Measurements from ENCODE around the gene STK16.
A peak's percentile ranks its signal among the peaks of the same experiment; 100 is the strongest.
"Not testable (repeated sequence)": the region's sequence is repeated elsewhere in the genome, so short reads cannot be mapped to it uniquely, and the experiment has no call there.

Gene STK16

DNA sequence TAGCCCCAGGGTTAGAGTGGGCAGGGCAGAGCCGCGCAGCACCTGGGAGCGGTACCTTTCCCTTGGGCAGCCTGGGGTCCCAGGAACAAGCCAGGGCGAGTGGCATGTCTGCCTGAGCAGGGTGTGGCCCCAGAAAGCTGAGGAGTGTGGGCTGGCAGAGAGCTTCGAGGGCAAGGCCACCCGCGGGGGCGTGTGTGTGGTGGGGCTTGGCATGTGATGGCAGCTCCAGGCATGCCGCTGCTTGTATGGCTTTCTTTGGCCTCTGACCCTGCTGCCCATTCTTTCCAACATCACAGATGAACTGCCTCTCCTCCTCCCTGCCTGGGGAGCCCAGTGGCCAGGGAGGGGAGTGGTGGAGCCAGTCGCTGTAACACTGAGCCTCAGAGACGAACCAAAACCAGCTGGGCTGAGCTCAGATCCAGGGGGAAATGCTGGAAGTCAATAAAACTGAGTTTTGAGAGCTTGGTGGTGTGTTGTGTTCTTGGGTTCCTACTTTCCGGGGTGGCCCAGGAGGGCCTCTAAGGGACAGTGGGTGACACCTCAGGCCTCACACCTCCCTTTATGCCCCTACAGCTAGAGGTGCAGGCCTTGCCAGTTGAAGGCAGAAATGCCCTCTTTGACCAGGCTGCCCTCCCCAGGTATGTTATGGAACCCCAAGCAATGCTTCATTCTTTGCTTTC is 41.3 kb downstream of the STK16 start:
- peaks cover 9% of the 10 kb centered on the region for H3K36me3 ChIP-seq (replicated peaks)

DNA sequence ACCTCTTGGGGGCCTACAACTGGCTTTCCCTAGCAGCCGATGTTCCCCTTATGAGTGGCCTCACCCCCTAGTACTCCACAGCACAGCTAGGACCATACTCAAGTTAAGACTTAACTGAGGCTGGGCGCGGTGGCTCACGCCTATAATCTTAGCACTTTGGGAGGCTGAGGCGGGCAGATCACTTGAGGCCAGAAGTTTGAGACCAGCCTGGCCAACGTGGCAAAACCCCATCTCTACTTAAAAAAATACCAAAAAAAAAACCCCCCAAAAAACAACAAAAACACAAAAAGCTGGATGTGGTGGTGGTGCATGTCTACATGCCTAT is 41.8 kb downstream of the STK16 start:
- H3K4me3 ChIP-seq; H3K36me3 ChIP-seq (replicated peaks); in situ Hi-C loops (cut with MboI; ENCODE audit: low sequenced_read_pairs); H3K4me1 ChIP-seq; H3K9me3 ChIP-seq; DNase-seq (ENCODE audit: low spot score in 2 of 2); H3K27me3 ChIP-seq (ENCODE audit: low read depth): not testable (repeated sequence)

More for the DNA sequence above, 41.3 kb downstream of the STK16 start:
- Histone ChIP-seq H3K4me1 (no peaks in the 10 kb centered on the region), H3K9me3 (no peaks in the 10 kb centered on the region), H3K4me3 (no peak overlapping the region), H3K27me3 (ENCODE audit: low read depth) (no peaks in the 10 kb centered on the region)
- DNase-seq (ENCODE audit: low spot score in 2 of 2) = no peak
- in situ Hi-C loops (cut with MboI; ENCODE audit: low sequenced_read_pairs) = no loop called here

DNA sequence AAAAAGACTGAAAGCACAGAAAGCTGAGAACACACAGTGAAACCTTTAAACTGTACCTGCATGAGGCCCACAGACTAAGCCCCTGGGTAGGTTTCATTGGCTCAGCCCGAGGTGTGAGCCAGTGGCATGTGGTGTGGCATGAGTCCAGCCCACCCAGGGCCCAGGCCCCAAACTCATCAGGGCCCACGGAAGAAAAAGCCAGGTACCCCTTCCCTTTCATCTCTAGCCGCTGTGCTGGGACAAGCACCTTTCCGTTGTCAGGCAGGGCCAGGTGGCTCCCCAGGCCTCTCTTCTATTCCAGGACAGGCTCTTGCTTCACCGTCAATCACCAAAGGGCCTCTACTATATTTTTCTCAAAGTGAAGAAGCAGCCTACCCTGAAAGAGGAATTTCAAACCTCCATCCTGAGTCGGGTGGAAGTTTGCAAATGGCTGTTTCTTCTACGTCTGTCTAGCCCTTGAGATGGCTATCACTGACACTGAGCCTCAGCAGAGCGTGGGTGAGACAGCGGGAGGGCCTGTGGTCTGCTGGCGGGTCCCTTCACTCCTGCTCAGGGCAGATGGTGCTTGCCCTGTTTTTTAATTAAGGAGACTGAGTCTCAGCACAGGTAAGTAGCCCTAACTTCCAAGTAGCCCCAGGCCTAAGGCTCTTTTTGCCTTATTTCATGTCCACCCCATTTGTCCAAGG is 42.4 kb downstream of the STK16 start:
- in situ Hi-C loops (cut with MboI; ENCODE audit: low sequenced_read_pairs) = no loop called here
- no peak for DNase-seq (ENCODE audit: low spot score in 2 of 2)
- no peaks in the 10 kb centered on the region for H3K9me3 ChIP-seq
- H3K27me3 ChIP-seq (ENCODE audit: low read depth) = no peaks in the 10 kb centered on the region
- no peaks in the 10 kb centered on the region for H3K4me1 ChIP-seq
- no peak overlapping the region for H3K4me3 ChIP-seq
- H3K36me3 ChIP-seq (replicated peaks) = peaks cover 9% of the 10 kb centered on the region

DNA sequence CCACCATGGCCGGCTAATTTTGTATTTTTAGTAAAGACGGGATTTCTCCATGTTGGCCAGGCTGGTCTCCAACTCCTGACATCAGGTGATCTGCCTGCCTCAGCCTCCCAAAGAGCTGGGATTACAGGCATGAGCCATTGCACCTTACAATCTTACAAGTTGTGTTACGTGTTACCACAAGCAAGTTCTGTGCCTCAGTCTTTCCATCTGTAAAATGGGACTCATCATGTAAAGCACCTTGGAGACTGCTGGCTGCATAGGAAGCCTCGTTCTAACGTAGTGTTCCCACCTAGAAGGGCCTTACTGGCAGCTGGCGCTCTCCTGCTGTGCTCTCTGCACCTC is 43.9 kb downstream of the STK16 start:
- Histone ChIP-seq H3K27me3 (ENCODE audit: low read depth) (no peaks in the 10 kb centered on the region), H3K36me3 (replicated peaks) (peaks cover 9% of the 10 kb centered on the region), H3K4me1 (no peaks in the 10 kb centered on the region; the same call in 1 of the 2 replicates), H3K9me3 (no peaks in the 10 kb centered on the region; the same call in 1 of the 2 replicates), H3K4me3 (no peak overlapping the region)
- DNase-seq (ENCODE audit: low spot score in 2 of 2) = no peak
- in situ Hi-C loops (cut with MboI; ENCODE audit: low sequenced_read_pairs) = no loop called here

DNA sequence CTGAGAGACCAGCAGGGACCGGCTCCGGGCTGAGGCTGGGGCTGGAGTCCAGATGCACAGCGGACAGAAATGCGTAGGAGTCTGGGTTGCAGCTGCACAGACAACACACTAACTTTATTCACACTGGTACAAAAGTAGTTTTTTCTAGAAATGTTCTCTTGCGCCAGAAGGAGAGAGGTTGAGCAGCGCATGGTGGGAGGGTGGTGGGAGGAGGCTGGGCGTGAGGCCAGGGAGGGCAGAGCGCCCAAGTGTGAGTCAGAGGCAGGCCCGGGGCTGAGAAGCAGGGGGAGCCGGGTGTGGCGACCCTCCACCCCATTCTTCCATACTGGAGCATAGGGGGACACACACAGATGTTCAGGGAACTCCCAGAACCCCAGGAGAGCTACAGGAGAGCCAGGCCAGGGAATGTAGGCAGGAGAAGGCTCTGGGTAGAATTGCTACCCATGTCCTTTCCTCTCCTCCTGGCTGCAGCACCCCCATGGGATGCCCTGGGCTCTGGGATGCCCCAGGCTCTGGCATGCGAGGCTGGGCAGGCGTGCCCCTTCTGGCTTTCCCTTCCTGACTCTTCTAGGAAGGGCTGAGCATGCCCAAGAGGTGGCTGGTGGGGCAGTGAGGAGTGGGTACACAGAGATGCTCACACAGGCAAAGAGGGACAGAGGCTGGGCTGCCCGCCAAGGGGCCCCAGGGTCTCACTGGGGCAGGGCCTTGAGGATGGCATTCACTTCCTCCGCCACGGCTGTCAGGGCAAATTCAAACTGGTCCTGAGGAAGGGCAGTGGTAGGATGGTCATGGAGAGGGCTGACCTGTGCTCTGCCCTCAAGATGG is 44.5 kb downstream of the STK16 start:
- DNase-seq (ENCODE audit: low spot score in 2 of 2) = no peak
- Histone ChIP-seq H3K9me3 (no peaks in the 10 kb centered on the region; the same call in 1 of the 2 replicates), H3K36me3 (replicated peaks) (peaks cover 4% of the 10 kb centered on the region), H3K4me1 (peaks cover 5% of the 10 kb centered on the region), H3K4me3 (no peak overlapping the region), H3K27me3 (ENCODE audit: low read depth) (no peaks in the 10 kb centered on the region)
- in situ Hi-C loops (cut with MboI; ENCODE audit: low sequenced_read_pairs) = no loop called here

DNA sequence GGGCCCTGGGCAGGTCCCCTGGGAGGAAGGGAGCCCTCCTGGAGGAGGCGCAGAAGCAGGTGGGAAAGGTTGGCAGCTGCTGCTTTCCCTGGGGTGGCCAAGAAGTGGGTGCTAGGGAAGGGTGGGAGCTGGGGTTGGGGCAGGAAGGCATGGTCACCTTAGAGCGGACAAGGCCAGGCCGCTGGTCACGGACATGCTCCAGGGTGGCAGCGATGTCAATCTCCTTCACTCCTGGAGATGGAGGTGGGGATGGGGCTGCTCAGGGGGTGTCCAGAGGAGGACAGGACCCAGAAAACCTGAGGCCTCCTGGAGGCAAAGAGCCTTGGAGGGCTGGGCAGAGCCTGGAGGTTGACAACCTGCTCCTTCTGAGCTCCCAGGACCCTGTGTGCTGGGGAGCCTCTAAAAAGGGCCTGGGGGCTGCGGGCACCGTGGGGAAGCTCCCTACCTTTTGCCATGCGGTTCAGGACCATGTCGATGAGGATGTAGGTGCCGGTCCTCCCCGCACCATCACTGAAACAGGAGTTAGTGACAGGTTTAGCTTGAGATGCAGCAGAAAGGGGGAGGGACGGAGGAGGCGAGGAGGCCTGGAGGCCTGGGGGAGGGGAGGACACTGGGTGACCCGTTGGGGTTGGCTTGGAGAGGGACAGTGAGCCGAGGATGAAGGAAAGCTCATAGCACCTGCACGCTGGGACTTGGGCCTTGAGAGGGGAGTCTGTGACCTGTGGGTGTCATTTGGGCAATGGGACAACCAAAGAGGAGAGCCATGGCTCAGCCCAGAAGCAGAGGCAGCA is 45.3 kb downstream of the STK16 start:
- H3K36me3 ChIP-seq (replicated peaks) = no peaks in the 10 kb centered on the region
- H3K27me3 ChIP-seq (ENCODE audit: low read depth) = no peaks in the 10 kb centered on the region
- in situ Hi-C loops (cut with MboI; ENCODE audit: low sequenced_read_pairs) = no loop called here
- H3K4me3 ChIP-seq = no peak overlapping the region
- no peaks in the 10 kb centered on the region; the same call in 1 of the 2 replicates for H3K9me3 ChIP-seq
- peaks cover 7% of the 10 kb centered on the region for H3K4me1 ChIP-seq
- no peak for DNase-seq (ENCODE audit: low spot score in 2 of 2)

DNA sequence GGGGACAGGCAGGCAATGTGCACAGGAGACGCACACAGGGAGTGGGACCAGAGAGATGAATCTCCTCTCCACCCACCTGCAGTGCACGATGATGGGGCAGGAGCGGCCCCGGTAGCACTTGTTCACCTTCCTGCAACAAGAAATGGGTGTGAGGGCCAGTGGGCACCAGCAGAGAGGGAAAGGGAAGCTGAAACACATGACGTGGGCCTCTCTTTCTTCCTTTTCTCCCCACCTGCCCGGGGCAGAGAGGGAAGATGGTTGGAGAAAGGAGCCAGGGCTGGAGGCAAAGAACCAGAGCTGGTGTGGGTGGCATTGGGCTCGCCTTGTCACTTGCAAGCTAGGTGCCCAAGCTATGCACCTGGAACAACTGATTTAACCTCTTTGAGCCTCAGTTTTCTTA is 46.1 kb downstream of the STK16 start:
- Histone ChIP-seq H3K27me3 (ENCODE audit: low read depth) (no peaks in the 10 kb centered on the region), H3K4me1 (peaks cover 7% of the 10 kb centered on the region), H3K36me3 (replicated peaks) (no peaks in the 10 kb centered on the region), H3K9me3 (peaks cover 2% of the 10 kb centered on the region; the same call in 1 of the 2 replicates), H3K4me3 (no peak overlapping the region)
- in situ Hi-C loops (cut with MboI; ENCODE audit: low sequenced_read_pairs) = no loop called here
- no peak for DNase-seq (ENCODE audit: low spot score in 2 of 2)

DNA sequence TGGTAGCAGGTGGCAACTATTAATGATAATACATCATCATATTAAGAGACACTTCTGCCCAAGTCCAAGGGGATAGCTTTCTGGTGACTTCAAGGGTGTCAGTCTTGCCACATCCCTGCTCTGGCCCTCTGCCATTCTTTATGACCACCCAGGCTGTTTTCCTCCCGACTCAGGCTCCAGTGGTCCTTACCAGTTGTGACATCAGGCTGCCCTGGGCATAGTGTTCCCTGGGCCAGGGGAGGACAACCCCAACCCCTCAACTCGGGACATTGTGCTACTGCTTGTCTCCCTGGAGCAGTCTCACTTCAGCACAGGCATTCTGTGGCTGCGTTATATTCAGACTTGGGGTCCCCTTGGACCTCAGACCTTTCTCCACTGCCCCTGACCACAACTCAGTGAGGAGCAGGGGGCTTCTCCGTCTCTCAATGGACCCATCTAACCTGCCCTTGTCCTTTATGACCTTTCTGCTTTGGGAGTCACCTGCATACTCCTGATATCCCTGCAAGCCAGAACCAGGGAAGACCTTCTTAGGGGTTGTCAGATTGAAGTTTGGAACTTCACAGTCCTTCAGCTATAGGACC is 46.7 kb downstream of the STK16 start:
- Histone ChIP-seq H3K36me3 (replicated peaks) (no peaks in the 10 kb centered on the region), H3K27me3 (ENCODE audit: low read depth) (no peaks in the 10 kb centered on the region), H3K4me3 (no peak overlapping the region), H3K9me3 (peaks cover 2% of the 10 kb centered on the region; the same call in 1 of the 2 replicates), H3K4me1 (peaks cover 7% of the 10 kb centered on the region)
- in situ Hi-C loops (cut with MboI; ENCODE audit: low sequenced_read_pairs) = no loop called here
- no peak for DNase-seq (ENCODE audit: low spot score in 2 of 2)

DNA sequence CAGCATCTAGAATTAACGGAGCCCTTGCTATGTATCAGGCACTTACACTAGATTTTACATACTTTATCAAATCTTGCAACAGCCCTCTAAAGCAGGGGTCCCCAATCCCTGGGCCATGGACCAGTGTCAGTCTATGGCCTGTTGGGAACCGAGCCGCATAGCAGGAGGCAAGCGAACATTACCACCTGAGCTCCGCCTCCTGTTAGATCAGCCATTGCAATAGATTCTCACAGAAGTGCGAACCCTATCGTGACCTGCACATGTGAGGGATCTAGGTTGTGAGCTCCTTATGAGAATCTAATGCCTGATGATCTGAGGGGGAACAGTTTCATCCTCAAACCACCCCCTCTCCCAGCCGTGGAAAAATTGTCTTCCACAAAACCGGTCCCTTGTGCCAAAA is 47.3 kb downstream of the STK16 start:
- peaks cover 7% of the 10 kb centered on the region for H3K4me1 ChIP-seq
- H3K9me3 ChIP-seq = peaks cover 2% of the 10 kb centered on the region; the same call in 1 of the 2 replicates
- DNase-seq (ENCODE audit: low spot score in 2 of 2) = no peak
- no peak overlapping the region for H3K4me3 ChIP-seq
- no peaks in the 10 kb centered on the region for H3K27me3 ChIP-seq (ENCODE audit: low read depth)
- no peaks in the 10 kb centered on the region for H3K36me3 ChIP-seq (replicated peaks)
- in situ Hi-C loops (cut with MboI; ENCODE audit: low sequenced_read_pairs) = no loop called here

DNA sequence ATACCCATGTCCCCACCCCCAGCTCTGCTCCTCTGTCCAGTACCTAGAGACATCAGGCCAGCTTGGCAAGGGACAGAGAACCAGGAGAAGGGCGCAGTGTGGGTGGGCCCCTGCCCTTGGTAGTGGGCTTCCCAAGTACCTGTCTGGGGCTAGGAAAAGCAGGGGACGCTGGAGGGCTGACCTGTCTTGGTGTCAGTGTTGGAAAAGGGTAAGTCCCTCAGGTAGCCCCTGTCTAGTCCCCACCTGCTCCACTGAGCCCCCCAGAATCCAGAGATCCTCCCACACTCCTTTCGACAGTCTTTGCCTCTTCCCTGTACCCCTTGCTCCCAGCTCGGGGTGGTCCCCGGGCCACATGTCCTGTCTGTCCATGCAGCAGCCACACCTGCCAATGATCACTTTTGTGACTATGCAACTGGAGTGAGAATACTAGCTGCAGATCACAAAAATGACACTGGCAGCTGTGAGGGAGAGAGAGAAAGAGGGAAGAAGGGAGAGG is 48.5 kb downstream of the STK16 start:
- peaks cover 2% of the 10 kb centered on the region; the same call in 1 of the 2 replicates for H3K9me3 ChIP-seq
- H3K4me1 ChIP-seq = peaks cover 7% of the 10 kb centered on the region
- DNase-seq (ENCODE audit: low spot score in 2 of 2) = no peak
- in situ Hi-C loops (cut with MboI; ENCODE audit: low sequenced_read_pairs) = no loop called here
- no peak overlapping the region for H3K4me3 ChIP-seq
- H3K27me3 ChIP-seq (ENCODE audit: low read depth) = peaks cover under 1% of the 10 kb centered on the region; the same call in 1 of the 2 replicates
- H3K36me3 ChIP-seq (replicated peaks) = no peaks in the 10 kb centered on the region

DNA sequence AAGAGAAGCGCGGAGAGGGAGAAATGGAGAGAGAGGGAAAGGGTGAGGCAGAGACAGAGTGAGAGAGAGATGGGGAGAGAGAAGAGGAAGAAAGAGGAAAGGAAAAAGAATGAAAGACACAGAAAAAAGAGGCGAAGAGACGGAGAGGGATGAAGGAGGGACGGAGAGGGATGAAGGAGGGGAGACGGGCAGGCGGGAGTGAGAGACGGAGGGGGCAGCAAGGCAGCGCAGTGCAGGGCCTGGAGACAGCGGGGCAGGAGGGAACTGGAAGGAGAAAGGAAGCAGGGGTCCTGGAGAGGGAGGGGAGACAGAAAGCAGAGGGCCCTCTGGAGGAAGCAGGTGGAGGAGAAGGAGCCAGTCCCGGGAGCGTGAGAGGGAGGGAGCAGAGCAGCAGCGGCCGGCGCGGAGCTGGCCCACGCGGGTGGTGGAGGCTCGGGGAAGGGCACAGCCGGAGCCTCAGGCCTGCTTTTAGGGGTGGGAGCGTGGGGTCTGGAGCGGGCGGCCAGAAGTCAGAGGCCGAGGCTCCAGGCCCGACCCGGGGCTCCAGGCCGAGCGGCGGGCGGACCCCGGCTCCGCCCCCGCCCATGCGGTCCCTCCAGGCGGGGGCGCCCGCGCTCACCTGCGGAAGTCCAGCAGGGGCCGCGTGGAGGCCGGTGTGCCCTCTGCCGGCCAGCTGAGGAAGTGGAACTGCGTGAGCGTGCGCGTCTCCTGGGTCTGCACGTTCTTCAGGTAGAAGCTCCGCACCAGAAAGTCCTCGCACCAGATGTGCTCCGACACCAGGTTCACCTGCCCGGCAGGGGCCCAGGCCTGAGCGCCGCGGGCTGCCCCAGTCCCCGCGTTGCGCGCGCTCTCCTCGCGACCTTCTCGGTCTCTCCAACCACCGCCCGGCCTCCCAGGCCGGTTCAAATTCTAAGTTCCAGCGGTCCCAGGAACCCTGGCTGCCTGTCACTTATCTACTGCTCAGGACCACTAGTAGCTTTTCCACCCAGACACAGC is 49.4 kb downstream of the STK16 start:
- Histone ChIP-seq H3K27me3 (ENCODE audit: low read depth) (peaks cover 8% of the 10 kb centered on the region; the same call in 1 of the 2 replicates), H3K4me1 (peaks cover 7% of the 10 kb centered on the region), H3K36me3 (replicated peaks) (no peaks in the 10 kb centered on the region), H3K9me3 (peaks cover 2% of the 10 kb centered on the region; the same call in 1 of the 2 replicates), H3K4me3 (peak overlapping the region; percentile 36)
- in situ Hi-C loops (cut with MboI; ENCODE audit: low sequenced_read_pairs) = loop anchor here (5.0 kb wide), 1 partner anchor 132 kb away; the partner anchor contains the start of gene NHEJ1
- DNase-seq (ENCODE audit: low spot score in 2 of 2) = peak; percentile 69 to 90

DNA sequence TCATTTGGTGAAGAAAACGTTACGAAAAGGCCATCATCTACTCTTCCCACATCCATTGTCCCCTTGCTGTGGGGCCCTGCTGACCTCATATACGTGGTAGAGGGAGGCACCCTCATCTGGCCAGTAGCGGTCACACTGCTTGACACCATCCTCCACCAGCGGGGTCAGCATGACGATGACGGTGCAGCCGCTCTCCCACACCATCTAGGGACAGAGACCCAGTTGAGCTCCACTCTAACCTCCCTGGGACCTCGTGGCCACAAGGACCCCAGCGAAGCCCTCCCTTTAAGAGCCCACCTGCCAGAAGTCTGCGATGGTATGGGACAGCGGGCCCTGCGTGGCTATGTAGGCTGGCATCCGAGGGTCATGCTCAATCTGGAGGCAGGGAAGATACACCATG is 50.9 kb downstream of the STK16 start:
- DNase-seq (ENCODE audit: low spot score in 2 of 2) = no peak
- Histone ChIP-seq H3K4me3 (no peak overlapping the region), H3K9me3 (peaks cover 2% of the 10 kb centered on the region; the same call in 1 of the 2 replicates), H3K27me3 (ENCODE audit: low read depth) (peaks cover 22% of the 10 kb centered on the region), H3K4me1 (peaks cover 7% of the 10 kb centered on the region), H3K36me3 (replicated peaks) (no peaks in the 10 kb centered on the region)
- in situ Hi-C loops (cut with MboI; ENCODE audit: low sequenced_read_pairs) = loop anchor here (5.0 kb wide), 1 partner anchor 134 kb away; the partner anchor contains the start of gene NHEJ1

Measured in HAP-1 (cell line).